ENCODE measurements around the gene KRT79. TPM values are rescaled to one million over a fixed set of nuclear protein-coding genes. Genes with fewer than 3 reads are reported as not detected.

KRT79 gene
- total RNA-seq, 1 donor from 2014 or later = not detected

GRCh38 chr12:52850681-52851080 is 16.6 kb upstream of the KRT79 start:
- intact Hi-C loops (cut with micrococcal nuclease) = no loop called here
- Mint-ChIP-seq H3K4me3 (ENCODE audit: low read depth) (no peak overlapping the region), H3K9me3 (no peaks in the 10 kb centered on the region), H3K4me1 (ENCODE audit: low read depth) (no peaks in the 10 kb centered on the region), H3K27me3 (ENCODE audit: low read depth) (peaks cover 26% of the 10 kb centered on the region), H3K36me3 (ENCODE audit: low read depth) (no peaks in the 10 kb centered on the region), H3K27ac (no peak overlapping the region)
- DNase-seq (ENCODE audit: low spot score) = no peak

- no peak overlapping the region for H3K4me3 Mint-ChIP-seq (ENCODE audit: low read depth)
- peaks cover 21% of the 10 kb centered on the region for H3K27me3 Mint-ChIP-seq (ENCODE audit: low read depth)
- no peaks in the 10 kb centered on the region for H3K36me3 Mint-ChIP-seq (ENCODE audit: low read depth)
- no peak for DNase-seq (ENCODE audit: low spot score)
- no peaks in the 10 kb centered on the region for H3K9me3 Mint-ChIP-seq
- H3K4me1 Mint-ChIP-seq (ENCODE audit: low read depth) = no peaks in the 10 kb centered on the region
- no peak overlapping the region for H3K27ac Mint-ChIP-seq
- intact Hi-C loops (cut with micrococcal nuclease) = no loop called here
Observed at GRCh38 chr12:52849511-52849910, 15.4 kb upstream of the KRT79 start.

- H3K27me3 Mint-ChIP-seq (ENCODE audit: low read depth) = peaks cover 18% of the 10 kb centered on the region
- DNase-seq (ENCODE audit: low spot score) = no peak
- H3K27ac Mint-ChIP-seq = no peak within 1 kb of the TSS
- intact Hi-C loops (cut with micrococcal nuclease) = no loop called here
- no peaks in the 10 kb centered on the region for H3K4me1 Mint-ChIP-seq (ENCODE audit: low read depth)
- H3K9me3 Mint-ChIP-seq = no peaks in the 10 kb centered on the region
- H3K36me3 Mint-ChIP-seq (ENCODE audit: low read depth) = no peaks in the 10 kb centered on the region
- H3K4me3 Mint-ChIP-seq (ENCODE audit: low read depth) = no peak within 1 kb of the TSS
Observed at GRCh38 chr12:52848661-52849255, 14.6 kb upstream of the KRT79 start, which contains the start of gene KRT78. TSS of gene KRT78 (minus strand) at chr12:52848994. CDS start at chr12:52848930, 64 bp downstream.

- Mint-ChIP-seq H3K27ac (no peak overlapping the region), H3K36me3 (ENCODE audit: low read depth) (no peaks in the 10 kb centered on the region), H3K4me3 (ENCODE audit: low read depth) (no peak overlapping the region), H3K9me3 (no peaks in the 10 kb centered on the region), H3K4me1 (ENCODE audit: low read depth) (no peaks in the 10 kb centered on the region), H3K27me3 (ENCODE audit: low read depth) (peaks cover 11% of the 10 kb centered on the region)
- DNase-seq (ENCODE audit: low spot score) = no peak
- intact Hi-C loops (cut with micrococcal nuclease) = no loop called here
Observed at GRCh38 chr12:52847335-52848102, 13.4 kb upstream of the KRT79 start.

GRCh38 chr12:52846356-52846970 is 12.4 kb upstream of the KRT79 start:
- Mint-ChIP-seq H3K27me3 (ENCODE audit: low read depth) (peaks cover 4% of the 10 kb centered on the region), H3K27ac (no peak overlapping the region), H3K9me3 (no peaks in the 10 kb centered on the region), H3K36me3 (ENCODE audit: low read depth) (no peaks in the 10 kb centered on the region), H3K4me1 (ENCODE audit: low read depth) (peaks cover 2% of the 10 kb centered on the region), H3K4me3 (ENCODE audit: low read depth) (no peak overlapping the region)
- no peak for DNase-seq (ENCODE audit: low spot score)
- intact Hi-C loops (cut with micrococcal nuclease) = no loop called here

GRCh38 chr12:52845946-52846345 is 11.8 kb upstream of the KRT79 start:
- Mint-ChIP-seq H3K36me3 (ENCODE audit: low read depth) (no peaks in the 10 kb centered on the region), H3K4me1 (ENCODE audit: low read depth) (peaks cover 2% of the 10 kb centered on the region), H3K27me3 (ENCODE audit: low read depth) (peaks cover 3% of the 10 kb centered on the region), H3K4me3 (ENCODE audit: low read depth) (no peak overlapping the region), H3K9me3 (no peaks in the 10 kb centered on the region), H3K27ac (no peak overlapping the region)
- intact Hi-C loops (cut with micrococcal nuclease) = no loop called here
- no peak for DNase-seq (ENCODE audit: low spot score)

- no peaks in the 10 kb centered on the region for H3K9me3 Mint-ChIP-seq
- H3K27ac Mint-ChIP-seq = no peak overlapping the region
- peaks cover 2% of the 10 kb centered on the region for H3K4me1 Mint-ChIP-seq (ENCODE audit: low read depth)
- no peak for DNase-seq (ENCODE audit: low spot score)
- intact Hi-C loops (cut with micrococcal nuclease) = no loop called here
- H3K27me3 Mint-ChIP-seq (ENCODE audit: low read depth) = peaks cover 3% of the 10 kb centered on the region
- no peaks in the 10 kb centered on the region for H3K36me3 Mint-ChIP-seq (ENCODE audit: low read depth)
- H3K4me3 Mint-ChIP-seq (ENCODE audit: low read depth) = no peak overlapping the region
Observed at GRCh38 chr12:52844386-52844785, 10.3 kb upstream of the KRT79 start.

GRCh38 chr12:52839436-52840105 is 5.5 kb upstream of the KRT79 start:
- no peaks in the 10 kb centered on the region for H3K36me3 Mint-ChIP-seq (ENCODE audit: low read depth)
- H3K9me3 Mint-ChIP-seq = no peaks in the 10 kb centered on the region
- H3K27me3 Mint-ChIP-seq (ENCODE audit: low read depth) = peaks cover 6% of the 10 kb centered on the region
- peaks cover 27% of the 10 kb centered on the region for H3K4me1 Mint-ChIP-seq (ENCODE audit: low read depth)
- DNase-seq (ENCODE audit: low spot score) = no peak
- intact Hi-C loops (cut with micrococcal nuclease) = no loop called here
- no peak overlapping the region for H3K4me3 Mint-ChIP-seq (ENCODE audit: low read depth)
- no peak overlapping the region for H3K27ac Mint-ChIP-seq

- Mint-ChIP-seq H3K9me3 (no peaks in the 10 kb centered on the region), H3K4me3 (ENCODE audit: low read depth) (no peak overlapping the region), H3K4me1 (ENCODE audit: low read depth) (peaks cover 27% of the 10 kb centered on the region), H3K27me3 (ENCODE audit: low read depth) (peaks cover 6% of the 10 kb centered on the region), H3K27ac (no peak overlapping the region), H3K36me3 (ENCODE audit: low read depth) (no peaks in the 10 kb centered on the region)
- no peak for DNase-seq (ENCODE audit: low spot score)
- intact Hi-C loops (cut with micrococcal nuclease) = no loop called here
Observed at GRCh38 chr12:52838609-52839435, 4.7 kb upstream of the KRT79 start.

- intact Hi-C loops (cut with micrococcal nuclease) = no loop called here
- peaks cover 6% of the 10 kb centered on the region for H3K27me3 Mint-ChIP-seq (ENCODE audit: low read depth)
- peaks cover 27% of the 10 kb centered on the region for H3K4me1 Mint-ChIP-seq (ENCODE audit: low read depth)
- no peak for DNase-seq (ENCODE audit: low spot score)
- no peaks in the 10 kb centered on the region for H3K36me3 Mint-ChIP-seq (ENCODE audit: low read depth)
- H3K9me3 Mint-ChIP-seq = no peaks in the 10 kb centered on the region
- H3K4me3 Mint-ChIP-seq (ENCODE audit: low read depth) = no peak overlapping the region
- no peak overlapping the region for H3K27ac Mint-ChIP-seq
Observed at GRCh38 chr12:52837781-52838608, 3.9 kb upstream of the KRT79 start.

GRCh38 chr12:52837413-52837741 is 3.3 kb upstream of the KRT79 start:
- Mint-ChIP-seq H3K4me3 (ENCODE audit: low read depth) (no peak overlapping the region), H3K36me3 (ENCODE audit: low read depth) (no peaks in the 10 kb centered on the region), H3K4me1 (ENCODE audit: low read depth) (peaks cover 26% of the 10 kb centered on the region), H3K27me3 (ENCODE audit: low read depth) (peaks cover 6% of the 10 kb centered on the region), H3K9me3 (no peaks in the 10 kb centered on the region), H3K27ac (peak overlapping the region; percentile 60)
- no peak for DNase-seq (ENCODE audit: low spot score)
- intact Hi-C loops (cut with micrococcal nuclease) = no loop called here

All from activated T-helper 2 cell treated with anti-CD3 and anti-CD28 coated beads, Interferon-gamma antibody, Interleukin-2, Interleukin-4, amounts not matched to agents 10 μg/mL and 5 μg/mL and 100 μg/mL, durations not matched to agents 14 hours and 24 hours and 36 hours (primary cell).